ENCODE results near the gene HOXC5.
A peak's percentile ranks its signal among the peaks of the same experiment; 100 is the strongest.

The HOXC5 gene

DNA sequence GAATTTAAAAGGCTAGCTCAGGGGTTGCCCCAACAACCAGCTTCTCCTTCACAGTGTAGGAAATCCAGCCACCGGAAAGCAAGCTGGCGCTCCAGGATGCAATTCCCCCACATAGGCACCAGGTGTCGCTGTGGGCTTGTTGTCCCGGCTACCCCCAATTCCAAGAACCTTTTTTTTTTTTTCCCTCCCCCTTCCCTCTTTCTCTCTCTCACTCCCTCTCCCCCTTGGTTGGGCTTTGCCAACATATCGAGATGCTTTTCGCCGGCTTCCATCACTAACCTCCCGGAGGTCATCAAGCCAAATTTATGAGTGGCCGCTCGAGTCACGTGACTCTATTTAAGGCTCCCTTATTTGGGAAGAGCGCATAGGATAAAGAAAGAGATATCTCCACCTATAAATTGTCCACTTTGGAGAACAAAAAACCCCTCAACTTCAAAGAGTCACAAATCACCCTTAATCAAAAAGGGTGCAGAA, at the start of gene HOXC5:
Gene HOXC5 (plus strand): TSS at position 424 of the 474 bp plus-strand sequence. CDS start 73 bp downstream, outside the sequence.
- peak in 1 of 3 experiments; percentile 59 for DNase-seq (ENCODE audit: low read depth in 2 of 3, low spot score in 2 of 3)

GRCh38 chr12:53983568-53983949, 49.3 kb upstream of the HOXC5 start:
- no peak for DNase-seq (ENCODE audit: low read depth in 2 of 3, low spot score in 2 of 3)

GRCh38 chr12:53983950-53984572, 48.8 kb upstream of the HOXC5 start:
- DNase-seq (ENCODE audit: low read depth in 2 of 3, low spot score in 2 of 3) = no peak

DNA sequence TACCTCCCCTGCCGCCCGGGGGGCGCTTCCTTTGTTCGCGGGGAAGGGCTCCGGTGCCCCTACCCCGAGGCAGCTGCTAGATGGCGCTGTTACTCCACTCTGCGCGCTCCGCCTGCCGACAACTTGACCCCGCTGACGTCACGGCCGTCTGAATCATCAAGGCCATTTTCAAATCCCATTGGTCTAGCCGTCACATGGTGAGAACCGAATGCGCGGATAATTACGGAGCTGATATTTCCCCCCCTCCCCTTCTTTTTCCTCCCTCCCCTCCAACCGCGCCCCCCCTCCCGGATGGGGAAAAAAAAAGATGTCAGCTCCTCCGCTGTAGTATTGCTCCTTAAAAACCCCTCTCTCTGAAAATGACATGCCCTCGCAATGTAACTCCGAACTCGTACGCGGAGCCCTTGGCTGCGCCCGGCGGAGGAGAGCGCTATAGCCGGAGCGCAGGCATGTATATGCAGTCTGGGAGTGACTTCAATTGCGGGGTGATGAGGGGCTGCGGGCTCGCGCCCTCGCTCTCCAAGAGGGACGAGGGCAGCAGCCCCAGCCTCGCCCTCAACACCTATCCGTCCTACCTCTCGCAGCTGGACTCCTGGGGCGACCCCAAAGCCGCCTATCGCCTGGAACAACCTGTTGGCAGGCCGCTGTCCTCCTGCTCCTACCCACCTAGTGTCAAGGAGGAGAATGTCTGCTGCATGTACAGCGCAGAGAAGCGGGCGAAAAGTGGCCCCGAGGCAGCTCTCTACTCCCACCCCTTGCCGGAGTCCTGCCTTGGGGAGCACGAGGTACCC, 47.8 kb upstream of the HOXC5 start, which contains the start of gene HOXC10:
Gene HOXC10 (plus strand): TSS at position 246 of the 791 bp plus-strand sequence. CDS start 114 bp downstream, at position 360.
- DNase-seq (ENCODE audit: low read depth in 2 of 3, low spot score in 2 of 3) = peak; percentile 59 to 88 (median 64)

DNA sequence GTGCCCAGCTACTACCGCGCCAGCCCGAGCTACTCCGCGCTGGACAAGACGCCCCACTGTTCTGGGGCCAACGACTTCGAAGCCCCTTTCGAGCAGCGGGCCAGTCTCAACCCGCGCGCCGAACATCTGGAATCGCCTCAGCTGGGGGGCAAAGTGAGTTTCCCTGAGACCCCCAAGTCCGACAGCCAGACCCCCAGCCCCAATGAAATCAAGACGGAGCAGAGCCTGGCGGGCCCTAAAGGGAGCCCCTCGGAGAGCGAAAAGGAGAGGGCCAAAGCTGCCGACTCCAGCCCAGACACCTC, 47.2 kb upstream of the HOXC5 start:
- no peak for DNase-seq (ENCODE audit: low read depth in 2 of 3, low spot score in 2 of 3)

- no peak for DNase-seq (ENCODE audit: low read depth in 2 of 3, low spot score in 2 of 3)
These were observed 46.7 kb upstream of the HOXC5 start for GRCh38 chr12:53985994-53986685.

DNA sequence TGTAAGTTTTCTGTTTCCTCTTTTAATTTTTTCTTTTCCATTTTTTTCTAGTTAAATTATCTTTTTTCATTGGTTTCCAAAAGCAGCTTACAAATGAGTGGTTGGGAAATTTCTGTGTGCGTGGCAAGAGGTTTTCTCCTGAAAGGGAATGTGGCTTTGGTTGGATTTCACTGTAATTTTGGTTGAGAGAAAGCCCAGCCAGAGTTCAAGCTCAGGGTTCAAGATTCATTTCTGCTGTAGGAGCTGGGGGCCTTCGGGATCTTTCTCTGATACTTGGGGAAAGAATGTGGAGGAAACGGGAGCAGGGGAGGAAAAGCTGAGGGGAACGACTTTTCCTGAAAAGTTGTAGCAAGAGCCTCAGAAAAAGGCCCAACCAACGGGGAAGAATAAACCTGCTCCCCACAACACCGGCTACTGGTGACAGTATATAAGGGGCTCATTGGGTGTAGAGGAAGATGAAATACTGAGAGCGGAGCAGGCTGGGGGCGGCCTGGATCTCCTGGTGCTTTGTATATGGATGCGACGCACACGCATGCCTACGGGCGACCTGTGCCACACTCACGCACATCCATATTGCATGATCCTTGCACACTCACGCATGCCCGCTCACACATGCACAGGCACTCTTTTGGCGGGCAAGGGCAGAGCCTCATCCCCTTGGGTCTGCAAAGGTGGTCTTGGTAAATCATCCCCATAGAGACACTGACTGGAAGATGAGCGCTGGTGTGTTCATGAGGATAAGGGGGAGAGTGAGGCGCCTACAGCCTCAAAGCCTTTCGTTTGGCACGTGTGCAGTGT, 46.0 kb upstream of the HOXC5 start:
- no peak for DNase-seq (ENCODE audit: low read depth in 2 of 3, low spot score in 2 of 3)

DNA sequence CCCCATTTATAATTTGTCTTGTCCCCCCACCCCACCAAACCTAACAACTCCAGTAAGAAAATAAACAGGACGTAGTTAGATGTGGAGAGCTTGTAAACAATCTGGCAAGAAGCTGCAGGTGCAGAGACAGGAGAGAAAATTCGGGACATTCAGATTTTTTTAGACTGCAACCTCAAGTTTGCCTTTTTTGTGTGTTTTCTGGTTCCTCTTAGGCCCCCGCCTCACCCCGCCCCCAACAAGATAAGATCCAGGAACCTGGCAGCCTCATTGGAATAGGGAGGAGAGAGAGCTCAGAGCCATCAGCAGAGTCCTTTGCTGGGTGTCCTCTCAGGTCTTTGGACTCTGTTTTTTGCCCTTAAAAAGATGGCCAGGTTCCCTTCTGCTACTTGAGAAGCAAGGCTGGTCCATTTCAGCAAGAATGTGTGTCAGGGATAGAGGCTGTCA, 45.0 kb upstream of the HOXC5 start:
- DNase-seq (ENCODE audit: low read depth in 2 of 3, low spot score in 2 of 3) = no peak

- DNase-seq (ENCODE audit: low read depth in 2 of 3, low spot score in 2 of 3) = no peak
These were observed 44.2 kb upstream of the HOXC5 start for GRCh38 chr12:53988541-53989226.

DNA sequence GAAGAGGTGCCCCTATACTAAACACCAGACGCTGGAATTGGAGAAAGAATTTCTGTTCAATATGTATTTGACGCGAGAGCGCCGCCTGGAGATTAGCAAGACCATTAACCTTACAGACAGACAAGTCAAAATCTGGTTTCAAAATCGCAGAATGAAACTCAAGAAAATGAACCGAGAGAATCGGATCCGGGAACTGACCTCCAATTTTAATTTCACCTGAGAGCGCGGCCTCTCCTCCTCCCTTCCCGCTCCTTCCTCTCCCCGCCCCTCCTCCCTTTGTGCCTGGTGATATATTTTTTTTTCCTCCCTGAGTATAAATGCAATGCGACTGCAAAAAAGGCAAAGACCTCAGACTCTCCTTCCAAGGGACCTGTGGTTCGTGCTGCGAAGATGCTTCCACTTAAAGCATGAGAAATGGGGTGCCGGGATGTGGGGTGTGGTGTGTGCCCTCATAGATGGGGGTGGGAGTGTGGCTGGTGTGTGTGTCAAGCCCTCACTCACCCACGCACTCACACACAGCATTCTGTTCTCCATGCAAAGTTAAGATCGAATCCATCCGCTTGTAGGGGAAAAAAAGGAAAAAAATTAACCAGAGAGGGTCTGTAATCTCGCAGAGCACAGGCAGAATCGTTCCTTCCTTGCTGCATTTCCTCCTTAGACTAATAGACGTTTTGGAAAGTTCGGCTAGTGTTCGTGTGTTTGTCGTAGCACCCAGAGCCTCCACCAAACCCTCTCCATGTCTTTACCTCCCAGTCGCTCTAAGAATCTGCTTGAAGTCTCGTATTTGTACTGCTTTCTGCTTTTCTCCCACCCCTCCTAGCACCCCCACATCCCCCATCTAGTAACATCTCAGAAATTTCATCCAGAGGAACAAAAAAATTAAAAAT, 43.4 kb upstream of the HOXC5 start:
- no peak for DNase-seq (ENCODE audit: low read depth in 2 of 3, low spot score in 2 of 3)

DNA sequence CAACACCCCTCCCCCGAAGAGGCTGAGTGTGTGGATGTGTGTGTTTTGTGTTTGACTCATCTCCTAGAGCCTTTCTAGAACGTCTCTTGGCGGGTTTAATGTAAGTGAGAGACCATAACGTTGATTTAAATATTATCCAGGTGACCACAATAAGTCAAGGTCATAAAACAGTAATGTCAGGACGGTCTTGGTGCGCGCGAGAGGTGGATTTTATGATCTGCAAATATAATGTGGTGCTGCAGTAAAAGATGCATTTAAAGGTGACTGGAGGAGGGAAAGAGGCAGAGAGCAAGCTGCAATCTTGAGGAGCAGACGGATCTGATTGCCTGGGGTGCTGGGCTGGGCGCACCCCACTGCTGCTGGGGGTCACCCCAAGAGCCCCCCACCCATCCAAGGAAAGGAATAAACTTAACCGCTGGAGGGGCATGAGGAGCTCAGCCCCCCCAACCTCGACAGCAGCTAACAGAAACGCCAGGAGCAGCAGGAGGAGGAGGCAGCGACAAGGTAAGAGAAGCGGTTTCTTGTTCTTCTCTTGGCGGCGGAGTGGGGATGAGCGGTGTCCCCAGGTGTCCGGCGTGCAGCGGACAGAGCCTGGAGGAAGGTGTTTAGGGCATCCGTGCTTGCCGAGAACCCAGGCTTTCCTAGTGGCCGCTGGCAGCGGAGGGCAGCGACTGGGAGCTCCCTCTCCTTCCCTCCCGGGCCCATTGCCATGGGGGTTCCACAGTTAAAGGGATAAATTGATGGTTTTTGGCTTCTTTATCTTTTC, 42.4 kb upstream of the HOXC5 start:
- no peak for DNase-seq (ENCODE audit: low read depth in 2 of 3, low spot score in 2 of 3)

- no peak for DNase-seq (ENCODE audit: low read depth in 2 of 3, low spot score in 2 of 3)
These were observed 41.8 kb upstream of the HOXC5 start for GRCh38 chr12:53991077-53991460.

DNA sequence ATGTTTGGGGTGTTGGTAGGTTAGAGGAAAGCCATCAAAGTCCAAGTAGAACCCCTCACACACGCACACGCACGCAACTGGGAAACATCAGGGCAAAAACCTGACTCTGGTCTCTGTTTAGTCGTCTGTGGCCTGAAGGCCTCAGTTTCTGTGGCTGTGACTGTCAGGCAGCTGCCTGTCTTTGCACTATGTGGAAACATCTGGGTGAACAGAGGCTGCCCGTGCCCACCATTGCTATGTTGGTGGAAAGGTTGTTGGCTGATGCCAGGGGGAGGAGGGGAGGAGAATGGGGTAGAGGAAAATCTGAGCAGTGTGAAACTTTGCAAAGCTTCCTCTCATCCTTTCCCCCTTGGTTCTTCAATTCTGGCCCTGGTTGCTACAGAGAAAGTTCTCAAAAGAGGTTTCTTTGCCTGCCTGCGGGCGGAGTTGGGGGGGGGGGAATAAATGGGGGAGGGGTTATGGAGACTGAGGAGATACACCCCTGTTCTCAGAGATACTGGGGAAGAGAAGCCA, 40.4 kb upstream of the HOXC5 start:
- DNase-seq (ENCODE audit: low read depth in 2 of 3, low spot score in 2 of 3) = no peak

GRCh38 chr12:53993162-53994008, 39.5 kb upstream of the HOXC5 start:
- DNase-seq (ENCODE audit: low read depth in 2 of 3, low spot score in 2 of 3) = no peak

DNA sequence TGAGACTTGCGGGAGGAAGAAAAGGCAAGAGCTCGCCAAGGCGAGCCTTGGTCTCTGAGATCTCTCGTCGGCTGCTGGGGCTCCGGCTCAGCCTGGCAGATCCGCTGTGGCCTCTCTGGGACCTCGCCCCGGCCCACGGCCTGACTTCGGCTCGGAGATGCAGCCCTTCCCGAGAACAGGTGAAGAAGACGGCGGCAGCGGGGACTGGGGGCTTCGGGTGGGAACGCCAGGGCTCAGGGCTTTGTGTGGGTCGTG, 38.9 kb upstream of the HOXC5 start:
- no peak for DNase-seq (ENCODE audit: low read depth in 2 of 3, low spot score in 2 of 3)

DNA sequence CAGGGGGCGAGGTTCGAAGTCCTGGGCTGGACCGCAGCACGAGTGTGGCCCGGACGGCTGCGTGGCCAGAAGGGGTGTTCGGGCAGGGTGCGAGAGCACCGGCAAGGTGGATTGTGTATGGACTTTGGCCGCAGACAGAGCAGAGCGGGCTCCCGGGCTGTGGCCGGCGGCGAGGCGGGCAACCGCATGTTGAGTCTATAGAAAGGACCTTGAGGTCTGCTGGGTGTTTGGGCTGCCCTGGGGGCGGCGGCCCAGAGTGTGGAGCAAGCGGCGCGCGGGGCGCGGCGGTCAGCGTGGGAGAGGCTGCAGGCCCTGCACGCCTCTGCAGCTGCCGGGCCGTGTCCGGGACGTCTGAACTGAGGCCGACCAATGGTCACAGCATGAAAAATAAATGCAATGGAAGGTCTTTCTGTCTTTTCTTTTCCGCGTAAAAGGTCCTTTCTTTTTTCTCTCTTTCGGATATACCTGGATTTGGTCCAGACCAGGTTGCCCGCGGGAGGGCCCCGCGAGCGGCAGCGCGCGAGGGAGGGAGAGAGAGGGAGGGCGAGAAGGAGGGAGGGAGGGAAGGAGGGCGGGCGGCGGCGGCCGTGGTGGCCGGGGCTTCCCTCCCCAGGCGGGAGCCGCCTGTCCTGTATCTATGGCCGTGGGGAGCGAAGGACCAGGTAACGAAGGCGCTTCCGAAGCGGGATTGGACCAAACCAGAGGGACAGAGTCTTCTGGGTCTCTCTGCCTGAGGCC, 38.4 kb upstream of the HOXC5 start:
- DNase-seq (ENCODE audit: low read depth in 2 of 3, low spot score in 2 of 3) = no peak

DNA sequence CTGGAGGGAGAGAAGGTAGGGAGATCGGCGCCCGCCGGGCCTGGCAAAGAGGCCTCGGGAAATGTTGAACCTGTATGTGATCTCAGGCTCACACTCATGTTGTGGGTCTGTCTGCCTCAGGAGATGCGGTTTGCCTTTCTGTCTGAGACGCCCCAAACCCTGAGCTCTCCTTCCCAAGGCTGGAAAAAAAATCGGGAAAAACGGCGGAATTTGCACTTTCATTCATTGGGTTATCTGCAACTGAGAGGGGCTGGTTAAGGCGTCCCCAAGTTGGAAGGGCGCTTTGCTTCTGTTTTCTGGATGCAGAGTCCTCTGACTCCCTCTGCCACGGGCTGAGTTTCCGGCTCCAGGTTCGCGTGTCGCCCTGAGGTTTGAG, 37.9 kb upstream of the HOXC5 start:
- DNase-seq (ENCODE audit: low read depth in 2 of 3, low spot score in 2 of 3) = no peak

All from activated CD8-positive, alpha-beta memory T cell treated with anti-CD3 and anti-CD28 coated beads for 48 hours (primary cell).